ENCODE data around the gene CISD3. TPM values are rescaled to one million over a fixed set of nuclear protein-coding genes. Genes with fewer than 3 reads are reported as not detected.
A peak's percentile ranks its signal among the peaks of the same experiment; 100 is the strongest.

Gene CISD3
- total and polyA plus RNA-seq, 10 donors, result 4.9 to 27.5 (median 14.7) TPM

GRCh38 chr17:38738686-38739085, 8.5 kb downstream of the CISD3 start:
- Histone ChIP-seq H3K36me3 (peaks cover 0 to 54% (median 2%) of the 10 kb centered on the region in 6 donors), H3K27me3 (replicated peaks in 1 of 7) (peaks cover 0 to 4% (median 0%) of the 10 kb centered on the region in 7 donors), H3K27ac (no peak overlapping the region), H3K9me3 (no peaks in the 10 kb centered on the region), H3K4me1 (peaks cover 0 to 62% (median 29%) of the 10 kb centered on the region in 6 donors), H3K4me3 (no peak overlapping the region)
- no peak for DNase-seq
- intact Hi-C loops (cut with DNase I; ENCODE audit: low total_unique reads), result no loop called here
- TF ChIP-seq POLR2AphosphoS5 (IDR thresholded peaks at IDR 0.05), result no peak
- no peak for TF ChIP-seq POLR2A (IDR thresholded peaks at IDR 0.05)
- TF ChIP-seq CTCF (IDR thresholded peaks at IDR 0.05 in 8 of 11, conservative IDR thresholded peaks at IDR 0.05 in 3 of 11), result no peak
- WGBS, 5 donors, result 90 to 95% (median 95%) methylated on average over 16 of the region's 16 CpGs

DNA sequence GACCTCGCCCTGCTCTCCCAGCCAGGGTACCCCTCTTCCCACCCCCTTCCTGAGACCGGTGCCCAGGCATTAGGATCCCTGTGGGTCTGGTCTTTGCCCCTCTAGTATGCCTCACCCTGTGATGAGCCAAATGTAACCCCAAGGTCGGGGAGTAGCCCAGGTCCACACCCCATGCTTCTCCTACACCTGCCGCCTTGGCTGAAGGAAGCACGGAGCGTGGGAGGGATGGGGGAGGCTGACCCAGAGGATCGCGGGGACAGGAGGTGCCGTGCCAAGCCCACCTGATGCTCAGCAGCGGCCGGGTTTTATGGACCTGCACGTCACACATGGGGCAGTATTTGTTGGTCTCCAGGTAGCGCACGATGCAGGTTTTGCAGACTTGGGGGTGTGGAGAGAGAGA, 9.2 kb downstream of the CISD3 start:
- Histone ChIP-seq H3K27ac (no peak overlapping the region), H3K36me3 (peaks cover 0 to 48% (median 2%) of the 10 kb centered on the region in 6 donors), H3K4me1 (peaks cover 0 to 60% (median 26%) of the 10 kb centered on the region in 6 donors), H3K4me3 (no peak overlapping the region), H3K9me3 (no peaks in the 10 kb centered on the region), H3K27me3 (replicated peaks in 1 of 7) (peaks cover 0 to 9% (median 0%) of the 10 kb centered on the region in 7 donors)
- DNase-seq, result no peak
- WGBS, 5 donors, result 83 to 93% (median 89%) methylated on average over 11 to 14 of the region's 14 CpGs
- TF ChIP-seq POLR2AphosphoS5 (IDR thresholded peaks at IDR 0.05) (peak in 2 of 3 donors; percentile 4 to 11), CTCF (IDR thresholded peaks at IDR 0.05 in 8 of 11, conservative IDR thresholded peaks at IDR 0.05 in 3 of 11) (no peak), POLR2A (IDR thresholded peaks at IDR 0.05) (no peak)
- intact Hi-C loops (cut with DNase I; ENCODE audit: low total_unique reads), result no loop called here

DNA sequence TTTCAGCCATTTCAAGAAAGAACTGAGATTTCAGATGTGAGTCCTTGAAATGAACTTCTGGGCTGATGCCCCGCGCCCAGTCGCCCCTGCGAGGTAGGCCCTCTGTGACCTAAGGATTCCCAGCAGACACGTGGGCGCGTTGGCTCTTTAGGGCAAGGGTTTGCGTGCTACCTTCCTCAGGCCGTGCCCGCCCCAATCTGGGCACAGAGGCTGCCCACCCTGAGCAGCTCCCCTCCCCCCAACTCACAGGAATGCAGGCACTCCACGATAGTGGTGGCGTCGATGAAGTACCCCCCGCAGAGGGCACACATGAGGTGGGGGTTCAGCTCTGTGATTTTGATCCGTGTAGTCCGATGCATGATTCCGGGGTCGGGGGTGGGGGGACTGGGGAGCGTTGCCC, 9.9 kb downstream of the CISD3 start:
- intact Hi-C loops (cut with DNase I; ENCODE audit: low total_unique reads), result no loop called here
- Histone ChIP-seq H3K27ac (no peak overlapping the region), H3K27me3 (replicated peaks in 1 of 7) (peaks cover 0 to 16% (median 0%) of the 10 kb centered on the region in 7 donors), H3K9me3 (no peaks in the 10 kb centered on the region), H3K4me1 (peaks cover 0 to 58% (median 23%) of the 10 kb centered on the region in 6 donors), H3K36me3 (peaks cover 0 to 45% (median 2%) of the 10 kb centered on the region in 6 donors), H3K4me3 (no peak overlapping the region)
- TF ChIP-seq CTCF (IDR thresholded peaks at IDR 0.05 in 8 of 11, conservative IDR thresholded peaks at IDR 0.05 in 3 of 11) (no peak), POLR2A (IDR thresholded peaks at IDR 0.05) (no peak), POLR2AphosphoS5 (IDR thresholded peaks at IDR 0.05) (peak in 1 of 3 donors; percentile 19)
- WGBS, 5 donors, result 90 to 96% (median 94%) methylated on average over 15 to 19 of the region's 19 CpGs
- DNase-seq, result no peak

DNA sequence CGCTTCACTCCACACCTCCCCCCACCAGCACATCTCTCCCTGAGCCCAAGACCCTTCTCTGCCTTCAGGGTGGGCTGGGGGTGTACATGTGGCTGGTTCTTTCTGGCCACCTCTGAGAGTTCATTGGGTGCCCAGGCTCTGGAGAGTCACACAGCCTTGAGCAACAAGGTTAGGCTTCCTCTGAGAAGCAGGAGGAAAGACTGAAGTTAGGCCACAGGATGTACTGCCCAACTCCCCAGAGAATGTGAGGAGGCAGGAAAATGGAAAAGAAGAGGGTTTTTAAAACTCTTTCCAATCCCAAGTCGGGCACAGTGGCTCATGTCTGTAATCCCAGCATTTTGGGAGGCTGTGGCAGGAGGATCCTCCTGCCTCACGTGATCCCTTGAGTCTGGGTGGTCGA, 10.7 kb downstream of the CISD3 start:
- peaks cover 0 to 21% (median 0%) of the 10 kb centered on the region in 7 donors for H3K27me3 ChIP-seq (replicated peaks in 1 of 7)
- intact Hi-C loops (cut with DNase I; ENCODE audit: low total_unique reads), result no loop called here
- H3K4me3 ChIP-seq, result no peak overlapping the region
- H3K27ac ChIP-seq, result peak overlapping the region in 2 of 8 donors; percentile 14 to 27
- TF ChIP-seq POLR2A (IDR thresholded peaks at IDR 0.05) (no peak), CTCF (IDR thresholded peaks at IDR 0.05 in 8 of 11, conservative IDR thresholded peaks at IDR 0.05 in 3 of 11) (no peak), POLR2AphosphoS5 (IDR thresholded peaks at IDR 0.05) (no peak)
- H3K36me3 ChIP-seq, result peaks cover 0 to 38% (median 2%) of the 10 kb centered on the region in 6 donors
- no peak for DNase-seq
- H3K4me1 ChIP-seq, result peaks cover 0 to 58% (median 24%) of the 10 kb centered on the region in 6 donors
- WGBS, 5 donors, result 59 to 82% (median 70%) methylated on average over 4 of the region's 4 CpGs
- H3K9me3 ChIP-seq, result no peaks in the 10 kb centered on the region

All from spleen (tissue), 11 donors.